Vagina (tissue), 2 donors: Measurements from ENCODE around the gene RBM42.

ENCODE experiments used
- POLR2A ChIP-seq, 2 donors: fragments of 450-650 bp; IDR thresholded peaks; one replicate each; pipeline ENCODE4 v1.6.1; 2017; ENCODE audit warnings: antibody characterized with exemption in 2 of 2, mild to moderate bottlenecking in 2 of 2, moderate library complexity in 2 of 2
- POLR2AphosphoS5 ChIP-seq, 2 donors: sonication (generic); formaldehyde crosslinking; IDR thresholded peaks; one replicate each; pipeline ENCODE4 v1.9.0; 2017; ENCODE audit warnings: antibody characterized with exemption in 2 of 2, mild to moderate bottlenecking in 2 of 2, low read depth in 1 of 2; ENCODE audit not compliant: insufficient read depth in 1 of 2
- TF ChIP-seq, protein P1 (sequence below), 3 experiments: fragments of 450-650 bp in 2 of 3; fragments of 200-600 bp in 1 of 3; sonication (generic) in 1 of 3; IDR thresholded peaks; one replicate each; pipeline ENCODE4 v1.5.1; 2017 to 2019; ENCODE audit warnings: antibody characterized with exemption in 3 of 3, mild to moderate bottlenecking in 2 of 3, moderate library complexity in 2 of 3

- TF ChIP-seq, protein P1, sequence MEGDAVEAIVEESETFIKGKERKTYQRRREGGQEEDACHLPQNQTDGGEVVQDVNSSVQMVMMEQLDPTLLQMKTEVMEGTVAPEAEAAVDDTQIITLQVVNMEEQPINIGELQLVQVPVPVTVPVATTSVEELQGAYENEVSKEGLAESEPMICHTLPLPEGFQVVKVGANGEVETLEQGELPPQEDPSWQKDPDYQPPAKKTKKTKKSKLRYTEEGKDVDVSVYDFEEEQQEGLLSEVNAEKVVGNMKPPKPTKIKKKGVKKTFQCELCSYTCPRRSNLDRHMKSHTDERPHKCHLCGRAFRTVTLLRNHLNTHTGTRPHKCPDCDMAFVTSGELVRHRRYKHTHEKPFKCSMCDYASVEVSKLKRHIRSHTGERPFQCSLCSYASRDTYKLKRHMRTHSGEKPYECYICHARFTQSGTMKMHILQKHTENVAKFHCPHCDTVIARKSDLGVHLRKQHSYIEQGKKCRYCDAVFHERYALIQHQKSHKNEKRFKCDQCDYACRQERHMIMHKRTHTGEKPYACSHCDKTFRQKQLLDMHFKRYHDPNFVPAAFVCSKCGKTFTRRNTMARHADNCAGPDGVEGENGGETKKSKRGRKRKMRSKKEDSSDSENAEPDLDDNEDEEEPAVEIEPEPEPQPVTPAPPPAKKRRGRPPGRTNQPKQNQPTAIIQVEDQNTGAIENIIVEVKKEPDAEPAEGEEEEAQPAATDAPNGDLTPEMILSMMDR (IDR thresholded peaks at IDR 0.05), result no peak
- TF ChIP-seq POLR2AphosphoS5 (IDR thresholded peaks at IDR 0.05; ENCODE audit: insufficient read depth in 1 of 2, low read depth in 1 of 2), result no peak
- TF ChIP-seq POLR2A (IDR thresholded peaks at IDR 0.05), result no peak
These were observed 9.4 kb upstream of the RBM42 start for GRCh38 chr19:35619290-35619923.
